Measurements from ENCODE around the gene BICD1. TPM values are rescaled to one million over a fixed set of nuclear protein-coding genes. Genes with fewer than 3 reads are reported as not detected.

The BICD1 gene
- total and polyA plus RNA-seq, 9 donors, result 19.4 to 75.5 (median 60.2) TPM

- intact Hi-C loops (cut with DNase I), result loop anchor here in 2 of 4 donors (5.0 to 10.0 kb wide), 3 partner anchors 36 to 249 kb away; no protein-coding TSS in a partner anchor
- TF ChIP-seq EP300 (IDR thresholded peaks at IDR 0.05) (no peak), POLR2A (IDR thresholded peaks at IDR 0.05) (no peak)
- Histone ChIP-seq H3K4me3 (no peak overlapping the region), H3K27ac (no peak overlapping the region), H3K9me3 (no peaks in the 10 kb centered on the region), H3K4me1 (ENCODE audit: insufficient read depth) (peaks cover 4% of the 10 kb centered on the region), H3K36me3 (no peaks in the 10 kb centered on the region), H3K27me3 (no peaks in the 10 kb centered on the region)
- no peak for DNase-seq
- WGBS, 3 donors, result 93 to 98% (median 96%) methylated on average over 2 of the region's 2 CpGs
Measured at GRCh38 chr12:32066206-32066605, 40.4 kb upstream of the BICD1 start.

DNA sequence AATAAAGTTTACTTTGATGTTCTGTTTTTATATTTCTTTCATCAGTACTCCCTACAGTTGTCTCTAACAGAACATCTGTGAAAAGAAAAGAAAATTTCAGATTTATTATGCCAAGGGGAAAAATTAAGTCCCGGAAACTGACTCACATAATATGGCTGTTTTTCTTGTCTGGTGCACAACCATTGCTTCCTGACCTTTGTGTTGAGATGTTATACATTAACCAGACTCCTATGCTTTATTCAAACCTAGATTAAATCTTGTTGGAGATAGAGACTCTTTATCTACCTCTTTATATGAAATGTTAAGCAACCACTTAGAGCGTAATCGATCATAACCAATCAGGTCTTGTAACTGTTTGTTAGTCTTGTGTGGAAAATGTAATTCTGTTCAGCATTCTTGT lies 37.6 kb upstream of the BICD1 start:
- no peaks in the 10 kb centered on the region for H3K36me3 ChIP-seq
- H3K4me1 ChIP-seq (ENCODE audit: insufficient read depth), result peaks cover 1% of the 10 kb centered on the region
- no peak for TF ChIP-seq CTCF (IDR thresholded peaks at IDR 0.05)
- no peak for TF ChIP-seq EP300 (IDR thresholded peaks at IDR 0.05)
- TF ChIP-seq POLR2A (IDR thresholded peaks at IDR 0.05), result no peak
- DNase-seq, result no peak
- WGBS, 3 donors, result 81 to 97% (median 90%) methylated on average over 3 of the region's 3 CpGs
- no peak overlapping the region for H3K4me3 ChIP-seq
- H3K9me3 ChIP-seq, result no peaks in the 10 kb centered on the region
- H3K27ac ChIP-seq, result no peak overlapping the region
- no peaks in the 10 kb centered on the region for H3K27me3 ChIP-seq
- intact Hi-C loops (cut with DNase I), result loop anchor here in 2 of 4 donors (5.0 to 10.0 kb wide), 3 partner anchors 33 to 246 kb away; no protein-coding TSS in a partner anchor

GRCh38 chr12:32069731-32070130 lies 36.9 kb upstream of the BICD1 start:
- no peaks in the 10 kb centered on the region for H3K36me3 ChIP-seq
- WGBS, 3 donors, result 96 to 97% (median 97%) methylated on average over 5 of the region's 5 CpGs
- no peaks in the 10 kb centered on the region for H3K9me3 ChIP-seq
- no peaks in the 10 kb centered on the region for H3K27me3 ChIP-seq
- H3K27ac ChIP-seq, result no peak overlapping the region
- no peak for TF ChIP-seq POLR2A (IDR thresholded peaks at IDR 0.05)
- no peak for TF ChIP-seq CTCF (IDR thresholded peaks at IDR 0.05)
- TF ChIP-seq EP300 (IDR thresholded peaks at IDR 0.05), result no peak
- H3K4me1 ChIP-seq (ENCODE audit: insufficient read depth), result peaks cover under 1% of the 10 kb centered on the region
- no peak for DNase-seq
- H3K4me3 ChIP-seq, result no peak overlapping the region
- intact Hi-C loops (cut with DNase I), result loop anchor here in 2 of 4 donors (5.0 to 10.0 kb wide), 3 partner anchors 33 to 245 kb away; no protein-coding TSS in a partner anchor

GRCh38 chr12:32070370-32070769 lies 36.3 kb upstream of the BICD1 start:
- Histone ChIP-seq H3K9me3 (no peaks in the 10 kb centered on the region), H3K27ac (no peak overlapping the region), H3K27me3 (no peaks in the 10 kb centered on the region), H3K36me3 (no peaks in the 10 kb centered on the region), H3K4me3 (no peak overlapping the region), H3K4me1 (ENCODE audit: insufficient read depth) (no peaks in the 10 kb centered on the region)
- intact Hi-C loops (cut with DNase I), result no loop called here
- TF ChIP-seq POLR2A (IDR thresholded peaks at IDR 0.05) (no peak), EP300 (IDR thresholded peaks at IDR 0.05) (no peak)
- DNase-seq, result no peak
- WGBS, 3 donors, result 34 to 94% (median 49%) methylated on average over 1 of the region's 1 CpG

- intact Hi-C loops (cut with DNase I), result no loop called here
- DNase-seq, result no peak
- Histone ChIP-seq H3K27ac (no peak overlapping the region), H3K4me3 (no peak overlapping the region), H3K4me1 (ENCODE audit: insufficient read depth) (no peaks in the 10 kb centered on the region), H3K27me3 (no peaks in the 10 kb centered on the region), H3K36me3 (no peaks in the 10 kb centered on the region), H3K9me3 (no peaks in the 10 kb centered on the region)
- TF ChIP-seq EP300 (IDR thresholded peaks at IDR 0.05) (no peak), POLR2A (IDR thresholded peaks at IDR 0.05) (no peak), CTCF (IDR thresholded peaks at IDR 0.05) (no peak)
- WGBS, 3 donors, result 69 to 79% (median 73%) methylated on average over 6 of the region's 6 CpGs
Measured at GRCh38 chr12:32072102-32072501, 34.5 kb upstream of the BICD1 start.

Data from ovary (tissue), 9 donors.